ENCODE results near the gene FTO.

The FTO gene

DNA sequence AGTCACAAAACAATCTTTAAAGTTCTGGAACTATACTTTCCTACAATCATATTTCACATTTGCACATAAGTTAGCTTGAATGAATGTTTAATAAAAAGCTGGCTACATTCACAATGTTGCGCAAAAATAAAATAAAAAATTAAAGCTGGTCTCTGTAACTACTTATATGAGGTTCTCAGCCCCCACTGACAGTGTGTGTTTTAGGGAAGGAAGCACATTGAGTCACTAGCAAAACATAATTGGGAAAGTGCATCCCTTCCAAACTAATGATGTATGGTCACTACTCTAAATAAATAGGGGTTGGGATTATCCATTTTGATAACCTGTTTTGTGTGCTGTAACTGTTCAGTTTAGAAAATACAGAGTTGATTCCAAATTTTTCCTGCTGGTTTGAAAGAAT lies 330.7 kb downstream of the FTO start:
- TF ChIP-seq, protein P1, sequence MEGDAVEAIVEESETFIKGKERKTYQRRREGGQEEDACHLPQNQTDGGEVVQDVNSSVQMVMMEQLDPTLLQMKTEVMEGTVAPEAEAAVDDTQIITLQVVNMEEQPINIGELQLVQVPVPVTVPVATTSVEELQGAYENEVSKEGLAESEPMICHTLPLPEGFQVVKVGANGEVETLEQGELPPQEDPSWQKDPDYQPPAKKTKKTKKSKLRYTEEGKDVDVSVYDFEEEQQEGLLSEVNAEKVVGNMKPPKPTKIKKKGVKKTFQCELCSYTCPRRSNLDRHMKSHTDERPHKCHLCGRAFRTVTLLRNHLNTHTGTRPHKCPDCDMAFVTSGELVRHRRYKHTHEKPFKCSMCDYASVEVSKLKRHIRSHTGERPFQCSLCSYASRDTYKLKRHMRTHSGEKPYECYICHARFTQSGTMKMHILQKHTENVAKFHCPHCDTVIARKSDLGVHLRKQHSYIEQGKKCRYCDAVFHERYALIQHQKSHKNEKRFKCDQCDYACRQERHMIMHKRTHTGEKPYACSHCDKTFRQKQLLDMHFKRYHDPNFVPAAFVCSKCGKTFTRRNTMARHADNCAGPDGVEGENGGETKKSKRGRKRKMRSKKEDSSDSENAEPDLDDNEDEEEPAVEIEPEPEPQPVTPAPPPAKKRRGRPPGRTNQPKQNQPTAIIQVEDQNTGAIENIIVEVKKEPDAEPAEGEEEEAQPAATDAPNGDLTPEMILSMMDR (IDR thresholded peaks at IDR 0.05; ENCODE audit: low read depth, low read length), result no peak
- no peak for DNase-seq (ENCODE audit: extremely low read depth, low read depth)

DNA sequence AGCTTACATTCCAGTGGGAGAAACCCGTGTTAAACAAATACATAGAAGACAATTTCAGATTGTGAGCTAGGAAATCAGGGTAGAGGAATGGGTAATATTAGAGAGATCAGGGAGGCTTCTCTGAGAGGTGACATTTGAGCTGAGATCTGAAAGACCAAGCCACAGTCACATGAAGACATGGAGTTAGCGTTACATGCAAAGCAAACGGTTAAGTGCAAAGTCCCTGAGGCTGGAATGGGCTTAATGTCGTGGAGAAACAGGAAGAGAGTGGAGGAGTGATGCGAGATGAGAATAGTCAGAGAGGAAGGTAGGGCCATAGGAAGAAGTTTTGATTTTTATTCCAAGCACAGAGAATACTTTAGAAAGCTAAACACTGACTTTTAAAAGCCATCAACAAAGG lies 336.5 kb downstream of the FTO start:
- TF ChIP-seq, protein P1 (IDR thresholded peaks at IDR 0.05; ENCODE audit: low read depth, low read length), result no peak
- no peak for DNase-seq (ENCODE audit: extremely low read depth, low read depth)

DNA sequence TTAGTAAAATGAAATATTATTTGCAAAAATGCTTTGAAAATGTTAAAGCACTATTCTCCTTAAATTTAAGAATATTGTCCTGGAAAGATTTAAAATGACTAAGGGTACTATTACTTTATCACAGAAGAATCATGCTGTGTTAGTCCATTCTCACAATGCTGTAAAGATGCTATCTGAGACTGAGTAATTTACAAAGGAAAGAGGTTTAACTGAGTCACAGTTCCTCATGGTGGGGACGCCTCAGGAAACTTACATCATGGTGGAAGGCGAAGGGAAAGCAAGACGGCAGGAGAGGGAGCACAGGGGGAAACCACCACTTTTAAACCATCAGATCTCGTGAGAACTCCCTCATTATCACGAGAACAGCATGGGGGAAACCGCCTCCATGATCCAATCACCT lies 337.0 kb downstream of the FTO start:
- TF ChIP-seq, protein P1 (IDR thresholded peaks at IDR 0.05; ENCODE audit: low read depth, low read length), result no peak
- no peak for DNase-seq (ENCODE audit: extremely low read depth, low read depth)

DNA sequence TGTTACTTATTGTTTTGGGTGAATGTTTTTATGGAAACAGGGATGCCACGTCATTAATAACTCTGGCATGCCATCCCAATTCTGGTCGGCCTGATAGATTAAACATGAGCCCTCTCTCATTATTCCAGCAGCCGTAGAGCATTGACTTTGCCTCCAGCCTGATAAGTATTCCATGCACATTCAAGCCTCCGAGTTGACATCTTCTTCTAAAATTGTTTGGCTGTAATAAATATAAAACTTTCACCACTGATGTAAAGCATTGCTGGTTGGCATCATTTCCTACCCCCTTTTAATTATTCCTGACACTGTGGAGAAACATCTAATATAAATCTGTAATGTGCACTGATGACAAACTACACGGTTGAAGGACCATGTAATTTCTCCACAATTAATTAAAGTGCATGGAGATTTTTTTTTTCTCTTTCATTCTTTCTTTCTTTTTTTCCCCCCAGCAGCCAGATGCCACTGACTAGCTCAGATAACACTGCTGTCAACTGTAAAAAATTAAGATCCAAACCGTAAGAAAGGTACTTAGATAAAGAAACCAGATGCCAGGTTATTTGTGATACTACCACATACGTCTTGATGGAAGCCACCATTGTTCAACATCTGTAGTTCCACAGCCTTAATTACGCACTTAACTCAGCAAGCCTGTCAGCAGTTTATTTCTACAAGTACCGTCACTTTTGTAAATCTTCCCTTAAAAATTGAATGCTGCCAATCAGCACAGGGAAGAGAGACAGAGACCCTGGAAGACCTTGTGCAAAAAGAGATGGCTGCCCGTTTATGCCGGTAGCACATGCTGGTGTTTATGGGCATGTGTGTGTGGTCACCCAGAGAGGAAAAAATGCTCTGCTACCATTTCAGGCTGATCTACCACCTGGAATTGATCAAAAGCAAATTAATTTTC lies 344.9 kb downstream of the FTO start:
- TF ChIP-seq, protein P1 (IDR thresholded peaks at IDR 0.05; ENCODE audit: low read depth, low read length), result no peak
- DNase-seq (ENCODE audit: extremely low read depth, low read depth), result no peak

DNA sequence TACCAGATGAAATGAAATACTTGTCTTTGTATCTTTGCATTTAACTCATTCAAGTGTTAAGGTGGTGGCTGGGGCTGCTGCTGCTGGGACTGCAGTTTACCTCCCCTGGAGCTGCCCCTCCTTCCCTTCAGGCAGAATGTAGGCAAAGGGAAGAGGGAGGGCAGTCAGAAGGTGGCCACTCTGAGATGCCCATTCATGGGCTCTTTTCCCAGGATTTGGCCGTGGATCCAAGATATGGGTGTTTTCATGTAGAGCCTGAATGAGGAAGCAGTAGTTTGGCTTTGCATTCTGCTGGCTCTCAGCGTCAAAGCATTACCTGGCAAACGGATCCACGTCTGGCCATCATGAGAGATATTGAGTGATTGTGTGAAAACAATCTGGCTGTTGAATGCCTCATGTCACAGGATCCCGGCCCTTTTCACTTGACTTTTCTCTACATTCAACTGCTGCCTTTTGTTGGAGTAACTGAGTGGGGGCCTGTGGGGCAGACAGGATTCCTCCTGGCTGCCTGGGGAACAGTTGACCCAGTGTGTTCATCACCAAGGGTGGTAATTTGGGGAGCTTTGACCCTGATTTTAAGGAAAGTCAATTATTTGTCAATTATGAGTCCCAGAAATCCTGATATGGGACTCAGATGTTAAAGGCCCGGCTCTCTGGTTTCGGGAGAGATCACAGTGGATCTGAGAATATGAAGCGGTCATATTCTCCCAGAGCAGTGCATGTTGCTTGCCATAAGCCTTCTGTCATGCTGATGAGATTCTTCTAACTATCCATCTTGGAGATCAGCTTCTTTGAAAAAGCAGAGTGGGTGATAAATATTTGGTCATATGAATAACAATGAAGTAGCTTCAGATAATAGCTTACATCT lies 345.9 kb downstream of the FTO start:
- DNase-seq (ENCODE audit: extremely low read depth, low read depth), result no peak
- TF ChIP-seq, protein P1 (IDR thresholded peaks at IDR 0.05; ENCODE audit: low read depth, low read length), result no peak

DNA sequence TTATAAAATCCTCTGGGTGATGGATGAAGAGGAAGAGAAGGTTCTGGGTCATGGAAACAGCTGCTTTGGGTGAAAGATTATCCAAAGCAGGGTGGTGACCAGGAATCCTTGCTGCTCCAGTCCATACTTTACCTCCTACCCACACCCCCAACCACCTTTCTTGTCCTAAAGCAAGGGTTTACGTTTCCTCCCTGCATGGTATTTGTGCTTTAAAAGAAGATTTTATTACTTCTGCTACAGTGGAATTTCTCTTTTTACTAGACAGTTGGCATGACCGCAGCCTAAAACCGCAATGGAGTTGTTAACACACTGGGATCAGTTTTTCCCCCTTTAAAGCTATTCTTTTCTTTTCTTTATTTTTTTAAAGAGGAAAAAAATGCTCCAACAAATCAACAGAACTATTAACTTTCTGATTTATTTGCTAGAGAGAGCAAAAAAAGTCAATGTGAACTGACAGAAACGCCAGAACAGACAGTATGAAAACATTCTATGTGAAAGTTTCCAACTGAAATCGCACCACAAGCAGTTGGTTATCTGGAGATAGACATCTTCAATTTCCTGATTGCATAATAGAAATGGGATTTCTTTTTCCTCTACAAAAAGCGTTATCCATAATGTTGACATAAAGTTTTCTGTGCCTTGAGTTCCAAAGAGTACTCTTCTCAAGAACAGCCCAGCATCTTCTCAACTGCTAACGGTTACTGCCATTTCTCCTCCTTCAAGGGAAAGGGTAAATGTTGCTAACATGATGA lies 346.7 kb downstream of the FTO start:
- TF ChIP-seq, protein P1 (IDR thresholded peaks at IDR 0.05; ENCODE audit: low read depth, low read length), result no peak
- DNase-seq (ENCODE audit: extremely low read depth, low read depth), result no peak
